IMR-90 (cell line): ENCODE results near the gene CIITA. TPM values are rescaled to one million over a fixed set of nuclear protein-coding genes. Genes with fewer than 3 reads are reported as not detected.

Experiments used
- ATAC-seq: fragments of 200-7000 bp; cut with Tn5 transposase; 2 replicates; pipeline ENCODE4 v1.9.1; 2020; ENCODE audit warnings: low read depth, mild to moderate bottlenecking, moderate library complexity
- BruUV-seq: library from RNA; stranded (reverse); fragments of 400-500 nt; replicated peaks from 2 replicates; lab custom pipeline; 2021; lab: Mats Ljungman, UMichigan
- CTCF ChIA-PET: fragments of 300-600 bp; formaldehyde crosslinking; extraction: SDS; loops from one replicate; lab custom pipeline; 2021; ENCODE audit warnings: antibody characterized with exemption; lab: Yijun Ruan, JAX
- POLR2A ChIA-PET: fragments of 300-600 bp; sonication (Branson Sonifier 250); formaldehyde crosslinking; loops from one replicate; lab custom pipeline; 2022; ENCODE audit warnings: antibody characterized with exemption; ENCODE audit not compliant: unreplicated experiment; lab: Charles Lee
- DNase-seq: peaks from one replicate; pipeline ENCODE4 v3.0.0; 2013
- H2AFZ ChIP-seq: replicated peaks from 2 replicates; pipeline ENCODE3; 2013; ENCODE audit warnings: low read length, mild to moderate bottlenecking; ENCODE audit not compliant: poor library complexity
- H2AK5ac ChIP-seq: 2 replicates; pipeline ENCODE4 v1.6.1; 2013; ENCODE audit warnings: low read depth, low read length, inconsistent platforms
- H2AK9ac ChIP-seq: replicated peaks from 2 replicates; pipeline ENCODE3; 2013; ENCODE audit warnings: mild to moderate bottlenecking, low read depth, low read length, moderate library complexity; ENCODE audit not compliant: poor library complexity
- H2BK120ac ChIP-seq: 2 replicates; pipeline ENCODE4 v1.6.1; 2013; ENCODE audit warnings: low read depth, low read length, inconsistent platforms
- H2BK15ac ChIP-seq: 3 replicates; pipeline ENCODE4 v1.6.1; 2013; ENCODE audit warnings: low read depth, low read length, inconsistent platforms
- H2BK20ac ChIP-seq: 2 replicates; pipeline ENCODE4 v1.6.1; 2013; ENCODE audit warnings: low read depth, mild to moderate bottlenecking, inconsistent platforms, low read length, moderate library complexity
- H2BK5ac ChIP-seq: 2 replicates; pipeline ENCODE4 v1.6.1; 2013; ENCODE audit warnings: mild to moderate bottlenecking, low read depth, low read length, inconsistent platforms; ENCODE audit not compliant: poor library complexity, severe bottlenecking
- H3K14ac ChIP-seq: replicated peaks from 2 replicates; pipeline ENCODE4 v1.6.1; 2013; ENCODE audit warnings: low read depth, low read length, inconsistent platforms
- H3K18ac ChIP-seq: 2 replicates; pipeline ENCODE4 v1.6.1; 2013; ENCODE audit warnings: low read depth, low read length, control low read depth
- H3K23ac ChIP-seq: 2 replicates; pipeline ENCODE4 v1.6.1; 2013; ENCODE audit warnings: low read depth, low read length, inconsistent platforms
- H3K27ac ChIP-seq: 2 replicates; pipeline ENCODE4 v1.5.1; 2013; ENCODE audit warnings: mild to moderate bottlenecking, control low read depth, low read length; ENCODE audit not compliant: insufficient read depth
- H3K27me3 ChIP-seq: 2 replicates; pipeline ENCODE4 v1.6.1; 2013; ENCODE audit warnings: low read length; ENCODE audit not compliant: control insufficient read depth, insufficient read depth
- H3K36me3 ChIP-seq: 2 replicates; pipeline ENCODE4 v1.6.1; 2013; ENCODE audit warnings: low read length, mixed read lengths; ENCODE audit not compliant: control insufficient read depth, insufficient read depth
- H3K4ac ChIP-seq: 2 replicates; pipeline ENCODE4 v1.6.1; 2013; ENCODE audit warnings: low read depth, low read length, inconsistent platforms
- H3K4me1 ChIP-seq: 2 replicates; pipeline ENCODE4 v1.6.1; 2013; ENCODE audit warnings: low read length, mixed read lengths; ENCODE audit not compliant: control insufficient read depth, insufficient read depth
- H3K4me2 ChIP-seq: 2 replicates; pipeline ENCODE4 v1.6.1; 2013; ENCODE audit warnings: low read depth, mild to moderate bottlenecking, control low read depth, low read length, moderate library complexity
- H3K4me3 ChIP-seq: 2 replicates; pipeline ENCODE4 v1.5.1; 2013; ENCODE audit warnings: low read depth, mild to moderate bottlenecking, control low read depth, low read length, moderate library complexity; ENCODE audit not compliant: insufficient read depth
- H3K56ac ChIP-seq: 2 replicates; pipeline ENCODE4 v1.6.1; 2013; ENCODE audit warnings: low read length, inconsistent platforms; ENCODE audit not compliant: insufficient read depth; ENCODE audit errors: extremely low read depth
- H3K79me1 ChIP-seq, 2 experiments: 2 replicates each; pipeline ENCODE4 v1.6.1; 2013; ENCODE audit warnings: low read length in 2 of 2, inconsistent platforms in 1 of 2, low read depth in 1 of 2
- H3K9ac ChIP-seq: 2 replicates; pipeline ENCODE4 v1.6.1; 2013; ENCODE audit warnings: low read depth, low read length, control low read depth
- H3K9me1 ChIP-seq: 2 replicates; pipeline ENCODE4 v1.6.1; 2013; ENCODE audit warnings: low read length, inconsistent platforms; ENCODE audit not compliant: insufficient read depth
- H3K9me3 ChIP-seq: 2 replicates; pipeline ENCODE4 v1.6.1; 2013; ENCODE audit warnings: low read length; ENCODE audit not compliant: control insufficient read depth, insufficient read depth
- H4K20me1 ChIP-seq: 2 replicates; pipeline ENCODE4 v1.6.1; 2013; ENCODE audit warnings: low read length, inconsistent platforms; ENCODE audit not compliant: insufficient read depth
- H4K5ac ChIP-seq: 2 replicates; pipeline ENCODE4 v1.6.1; 2013; ENCODE audit warnings: mild to moderate bottlenecking, low read depth, low read length, control low read depth
- H4K8ac ChIP-seq, 2 experiments: 2 replicates each; pipeline ENCODE4 v1.6.1; 2013; ENCODE audit warnings: low read depth in 2 of 2, low read length in 2 of 2, control low read depth in 1 of 2, inconsistent platforms in 1 of 2
- H4K91ac ChIP-seq: 2 replicates; pipeline ENCODE4 v1.6.1; 2013; ENCODE audit warnings: low read depth, low read length, inconsistent platforms; ENCODE audit not compliant: insufficient read depth
- BHLHE40 ChIP-seq: fragments of 150-350 bp; IDR thresholded peaks from 2 replicates; pipeline ENCODE4 v1.6.1; 2016; ENCODE audit warnings: mild to moderate bottlenecking, low read depth, low read length
- CEBPB ChIP-seq: IDR thresholded peaks from 2 replicates; pipeline ENCODE4 v1.6.1; 2012; ENCODE audit warnings: low read depth, low read length, improper control_type of control experiment
- CHD1 ChIP-seq: IDR thresholded peaks from 2 replicates; pipeline ENCODE4 v1.6.1; 2012; ENCODE audit warnings: low read depth, low read length, improper control_type of control experiment
- CTCF ChIP-seq: conservative IDR thresholded peaks from 2 replicates; pipeline ENCODE4 v1.5.1; 2012; ENCODE audit warnings: mild to moderate bottlenecking, low read depth, low read length, improper control_type of control experiment
- ELK1 ChIP-seq: fragments of 150-350 bp; IDR thresholded peaks from 2 replicates; pipeline ENCODE4 v1.6.1; 2016; ENCODE audit warnings: low read depth, mild to moderate bottlenecking, low read length, moderate library complexity, borderline replicate concordance
- FOS ChIP-seq: fragments of 150-350 bp; IDR thresholded peaks from 2 replicates; pipeline ENCODE4 v1.6.1; 2016; ENCODE audit warnings: low read depth, low read length
- MAFK ChIP-seq: IDR thresholded peaks from 2 replicates; pipeline ENCODE4 v1.6.1; 2012; ENCODE audit warnings: low read depth, low read length, improper control_type of control experiment
- MAZ ChIP-seq: IDR thresholded peaks from 2 replicates; pipeline ENCODE4 v1.6.1; 2012; ENCODE audit warnings: low read depth, mild to moderate bottlenecking, low read length, improper control_type of control experiment, moderate library complexity, borderline replicate concordance
- MXI1 ChIP-seq: IDR thresholded peaks from 2 replicates; pipeline ENCODE4 v1.6.1; 2012; ENCODE audit warnings: low read depth, mild to moderate bottlenecking, low read length, moderate library complexity, borderline replicate concordance
- NFE2L2 ChIP-seq: fragments of 150-350 bp; IDR thresholded peaks from 2 replicates; pipeline ENCODE4 v1.6.1; 2016; ENCODE audit warnings: low read depth, mild to moderate bottlenecking, low read length
- POLR2A ChIP-seq: IDR thresholded peaks from 2 replicates; pipeline ENCODE4 v1.6.1; 2012; ENCODE audit warnings: mild to moderate bottlenecking, low read depth, low read length
- RAD21 ChIP-seq: IDR thresholded peaks from 2 replicates; pipeline ENCODE4 v1.6.1; 2012; ENCODE audit warnings: low read length, improper control_type of control experiment
- RCOR1 ChIP-seq: IDR thresholded peaks from 2 replicates; pipeline ENCODE4 v1.6.1; 2012; ENCODE audit warnings: mild to moderate bottlenecking, low read length, improper control_type of control experiment; ENCODE audit not compliant: insufficient replicate concordance
- RFX5 ChIP-seq: IDR thresholded peaks from 2 replicates; pipeline ENCODE4 v1.8.0; 2012; ENCODE audit warnings: low read depth, mild to moderate bottlenecking, low read length, moderate library complexity
- SMC3 ChIP-seq: fragments of 150-350 bp; IDR thresholded peaks from 2 replicates; pipeline ENCODE4 v1.6.1; 2016; ENCODE audit warnings: low read depth, mild to moderate bottlenecking, antibody characterized with exemption, low read length, moderate library complexity
- USF2 ChIP-seq: fragments of 150-350 bp; IDR thresholded peaks from 2 replicates; pipeline ENCODE4 v1.6.1; 2017; ENCODE audit warnings: mild to moderate bottlenecking, antibody characterized with exemption, low read length, low read depth
- WGBS, 2 experiments: methylation state at CpG; one replicate each; pipeline versions ENCODE4 v1.1.5 to v1.1.7; 2013; ENCODE audit warnings: missing lambda C conversion rate in 2 of 2; ENCODE audit not compliant: insufficient read length in 1 of 2; ENCODE audit errors: extremely low coverage in 2 of 2; 5-methylcytosine and 5-hydroxymethylcytosine counted together
- dilution Hi-C: fragments of 300-500 bp; cut with HindIII; formaldehyde crosslinking; loops from one replicate; pipeline ENCODE4 v1.14.3; 2018; ENCODE audit warnings: low sequenced_read_pairs; ENCODE audit not compliant: unreplicated experiment
- in situ Hi-C: fragments of 300-500 bp; cut with MboI; formaldehyde crosslinking; loops from 3 replicates; pipeline ENCODE4 v1.14.3; 2019; ENCODE audit warnings: low sequenced_read_pairs, inconsistent platforms, mixed read lengths
- intact Hi-C: fragments of 100-400 bp; cut with micrococcal nuclease; formaldehyde crosslinking; loops from 2 replicates; pipeline ENCODE4 v1.10.0; 2022
- polyA plus RNA-seq, 3 experiments: library from polyadenylated mRNA; depleted of rRNA; stranded (reverse); fragments of >200 nt; gene quantifications; 2 replicates each; pipeline ENCODE4 v1.2.3, GENCODE V29; 2012; ENCODE audit warnings: low replicate concordance in 1 of 3
- total RNA-seq: library from RNA; depleted of rRNA; stranded (reverse); fragments of >200 nt; gene quantifications from 2 replicates; pipeline ENCODE4 v1.2.3, GENCODE V29; 2012

The CIITA gene
- total and polyA plus RNA-seq, 2 of the 4 experiments (the other 2 are of a cell fraction): 0.10 TPM; not detected in 1

GRCh38 chr16:10889855-10890254, 12.9 kb downstream of the CIITA start:
- ChIA-PET CTCF (no interaction called here), POLR2A (no interaction called here)
- H2BK20ac ChIP-seq: no peak overlapping the region
- H2AK5ac ChIP-seq: no peak overlapping the region
- H3K23ac ChIP-seq: no peak overlapping the region
- no peak overlapping the region for H3K4me3 ChIP-seq
- H4K5ac ChIP-seq: no peak overlapping the region
- no peaks in the 10 kb centered on the region for H3K9me3 ChIP-seq
- H3K4ac ChIP-seq: no peak overlapping the region
- intact Hi-C loops: no loop called here
- peaks cover 18% of the 10 kb centered on the region for H3K27me3 ChIP-seq
- DNase-seq: no peak
- no peak overlapping the region for H2BK120ac ChIP-seq
- no peaks in the 10 kb centered on the region for H4K20me1 ChIP-seq
- H3K27ac ChIP-seq: no peak overlapping the region
- in situ Hi-C loops: no loop called here
- H3K14ac ChIP-seq: no peak overlapping the region
- dilution Hi-C loops: no loop called here
- 100% methylated on average over 1 of the region's 4 CpGs; no CpG with 5 or more reads in 1 of the 2 experiments for WGBS, 2 experiments
- ATAC-seq: no peak
- H3K36me3 ChIP-seq: no peaks in the 10 kb centered on the region
- H2AK9ac ChIP-seq: no peak overlapping the region
- H3K4me1 ChIP-seq: no peaks in the 10 kb centered on the region
- no peak overlapping the region for H3K56ac ChIP-seq
- no peak overlapping the region for H3K9ac ChIP-seq
- H2BK15ac ChIP-seq: no peak overlapping the region
- H3K18ac ChIP-seq: no peak overlapping the region
- no peak overlapping the region for H2BK5ac ChIP-seq
- H3K9me1 ChIP-seq: no peaks in the 10 kb centered on the region
- H3K79me1 ChIP-seq: no peaks in the 10 kb centered on the region
- H4K8ac ChIP-seq: no peak overlapping the region
- H2AFZ ChIP-seq: no peak overlapping the region
- no TSS peak for BruUV-seq
- no peak overlapping the region for H4K91ac ChIP-seq
- TF ChIP-seq RCOR1 (no peak), CHD1 (no peak), MAZ (no peak), BHLHE40 (no peak), MXI1 (no peak), RAD21 (no peak), USF2 (no peak), SMC3 (no peak), FOS (no peak), RFX5 (no peak), CEBPB (no peak), POLR2A (no peak), MAFK (no peak), CTCF (no peak), ELK1 (no peak), NFE2L2 (no peak)
- no peak overlapping the region for H3K4me2 ChIP-seq
